Neural progenitor cell (in vitro differentiated cells): ENCODE data around the gene MAML3.

Experiments
- CTCF ChIP-seq: fragments of 200-600 bp; sonication (generic); IDR thresholded peaks from 2 replicates; pipeline ENCODE4 v1.5.1; 2017; ENCODE audit warnings: antibody characterized with exemption, mild to moderate bottlenecking
- EZH2 ChIP-seq: fragments of 200-600 bp; sonication (generic); IDR thresholded peaks from 2 replicates; pipeline ENCODE4 v1.6.1; 2017; ENCODE audit warnings: antibody characterized with exemption, mild to moderate bottlenecking, moderate library complexity

- TF ChIP-seq CTCF (no peak), EZH2 (no peak)
These were observed 376.2 kb downstream of the MAML3 start for GRCh38 chr4:139777757-139778156.
